OCI-LY3 (cell line): ENCODE results near the gene HYAL2.

Experiments used
- CTCF ChIP-seq: fragments of 200-600, 300-600 bp; sonication (generic); IDR thresholded peaks from 2 replicates; pipeline ENCODE4 v1.5.1; 2014; ENCODE audit warnings: antibody characterized with exemption, low read length, low read depth
- EZH2phosphoT487 ChIP-seq: fragments of 200-600 bp; shearing (Covaris generic); IDR thresholded peaks from 2 replicates; pipeline ENCODE4 v1.6.1; 2018; ENCODE audit warnings: antibody characterized with exemption, mixed run types, low read depth

DNA sequence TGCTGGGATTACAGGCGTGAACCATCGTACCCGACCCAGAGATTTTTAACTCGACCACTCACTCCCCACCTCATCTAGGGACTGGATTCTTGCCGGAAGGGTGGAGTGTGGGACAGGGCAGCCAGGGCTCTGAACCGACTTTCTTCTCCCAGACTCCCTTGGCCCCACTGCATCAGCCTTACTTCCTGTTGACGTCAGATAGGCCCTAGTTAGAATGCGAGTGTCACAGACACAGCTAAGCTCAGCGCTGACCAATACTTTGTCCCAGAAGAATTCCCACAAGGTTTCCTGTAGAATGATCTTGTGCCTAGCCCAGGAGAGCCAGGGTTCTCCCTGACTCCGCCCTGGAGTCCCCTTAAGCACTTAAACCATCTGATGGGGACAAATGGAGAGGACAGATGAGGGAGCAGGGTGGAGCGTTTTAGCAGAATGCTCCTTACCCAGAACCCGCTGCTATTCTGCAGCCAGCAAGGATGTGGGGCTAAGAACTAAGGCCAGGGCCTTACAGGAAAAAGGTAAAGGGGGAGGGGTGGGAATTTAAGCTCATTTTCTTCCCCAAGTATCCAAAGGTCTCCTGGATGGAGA is 11.3 kb upstream of the HYAL2 start:
- TF ChIP-seq CTCF (no peak), EZH2phosphoT487 (no peak)
